Measurements from ENCODE around the gene CCDC6.
"Not testable (repeated sequence)": the region's sequence is repeated elsewhere in the genome, so short reads cannot be mapped to it uniquely, and the experiment has no call there.

Gene CCDC6

DNA sequence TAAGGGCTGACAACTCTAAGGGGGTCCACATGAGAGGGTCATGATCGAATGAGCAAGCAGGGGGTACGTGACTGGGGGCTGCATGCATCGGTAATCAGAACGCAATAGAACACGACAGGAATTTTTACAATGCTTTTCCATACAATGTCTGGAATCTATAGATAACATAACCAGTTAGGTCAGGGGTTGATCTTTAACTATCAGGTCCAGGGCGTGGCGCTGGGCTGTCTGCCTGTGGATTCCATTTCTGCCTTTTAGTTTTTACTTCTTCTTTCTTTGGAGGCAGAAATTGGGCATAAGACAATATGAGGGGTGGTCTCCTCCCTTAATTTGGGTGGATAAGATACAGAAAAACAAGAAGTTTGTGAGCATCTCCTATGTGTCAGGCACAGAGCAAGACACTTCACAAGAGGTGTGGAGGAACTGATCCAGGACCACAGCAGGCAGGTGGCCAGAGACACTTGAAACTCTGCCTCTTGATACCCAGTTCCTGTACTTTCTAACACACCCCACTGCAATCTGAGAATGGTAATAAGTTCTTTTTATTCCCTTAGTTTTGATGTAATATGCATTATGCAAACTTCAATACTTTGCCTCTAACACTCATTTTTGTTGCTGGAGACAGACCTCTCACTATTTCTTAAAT, 135.1 kb downstream of the CCDC6 start:
- no peak overlapping the region for H3K4me3 ChIP-seq (ENCODE audit: low read depth, low read length)

DNA sequence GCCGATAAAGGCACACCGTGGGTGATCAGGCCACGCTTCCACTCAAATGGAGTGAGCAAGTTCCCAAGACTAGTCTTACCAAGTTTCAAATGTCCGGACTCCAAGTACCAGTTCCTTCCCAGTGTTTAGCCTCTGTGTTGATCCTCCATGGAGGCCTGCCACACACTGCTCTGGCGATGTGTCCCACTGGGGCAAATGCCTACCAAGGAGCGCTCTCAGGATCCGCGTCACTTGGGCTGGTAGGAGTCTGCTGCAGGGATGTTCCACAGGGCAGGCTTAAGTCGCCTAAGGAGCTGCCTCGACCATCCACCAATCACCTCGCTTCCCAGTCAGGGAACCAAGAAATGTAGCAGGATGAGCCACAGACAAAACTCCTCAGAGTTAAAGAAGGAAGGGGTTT, 135.7 kb downstream of the CCDC6 start:
- no peak overlapping the region for H3K4me3 ChIP-seq (ENCODE audit: low read depth, low read length)

DNA sequence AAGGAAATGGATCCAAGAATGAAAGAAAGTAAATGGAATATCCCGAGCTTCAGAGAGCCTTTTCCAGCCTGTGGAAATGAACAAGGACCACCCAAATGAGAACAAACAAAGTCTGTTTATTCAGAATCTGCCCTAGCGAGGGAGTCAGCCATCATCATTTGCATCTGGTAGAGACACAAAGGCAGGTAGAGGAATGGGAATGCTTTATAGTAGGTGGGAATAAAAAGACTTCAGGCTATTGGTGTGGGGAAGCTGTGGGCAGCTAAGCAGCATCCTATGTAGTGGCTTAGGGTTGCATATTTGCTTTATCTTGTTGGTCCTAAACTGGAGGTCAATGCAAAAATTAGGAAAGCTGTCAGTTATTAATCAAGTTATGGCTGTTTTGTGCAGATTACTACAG, 143.9 kb downstream of the CCDC6 start:
- H3K4me3 ChIP-seq (ENCODE audit: low read depth, low read length) = no peak overlapping the region

DNA sequence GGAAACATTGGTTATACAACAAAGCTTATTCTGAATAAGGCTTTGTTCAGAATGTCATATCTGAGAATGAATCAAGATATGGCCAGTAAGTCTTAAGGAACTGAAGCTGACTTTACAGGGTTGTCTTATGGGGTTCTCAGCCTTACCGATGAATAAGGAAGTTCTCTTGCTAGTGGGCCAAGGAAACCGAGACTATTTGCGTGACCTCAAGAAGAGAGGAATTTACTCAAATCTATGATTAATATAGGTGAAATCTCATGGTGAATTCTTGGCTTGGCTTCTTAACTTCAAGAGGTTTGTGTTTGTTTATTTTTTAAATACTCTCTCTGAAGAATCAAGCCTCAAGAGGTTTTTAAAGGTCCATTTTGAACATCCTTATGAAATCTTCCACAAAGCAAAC, 148.4 kb downstream of the CCDC6 start:
- no peak overlapping the region for H3K4me3 ChIP-seq (ENCODE audit: low read depth, low read length)

DNA sequence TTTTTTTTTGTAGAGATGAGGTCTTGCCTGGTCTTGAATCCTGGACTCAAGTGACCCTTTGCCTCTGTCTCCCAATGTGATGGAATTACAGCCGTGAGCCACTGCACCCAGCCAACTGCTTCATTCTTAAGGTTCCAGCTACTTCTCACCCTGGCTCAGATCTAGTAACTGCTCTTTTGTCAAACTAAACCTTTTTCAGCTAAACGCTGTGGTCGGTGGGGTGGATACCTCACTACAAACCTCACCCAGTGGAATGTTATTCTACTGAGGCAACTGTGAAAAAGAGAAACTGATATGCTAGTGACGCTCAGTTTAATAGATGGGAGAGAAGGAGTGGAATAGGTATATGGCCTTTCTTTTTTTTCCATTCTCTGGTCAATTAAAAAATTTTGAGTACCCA, 151.4 kb downstream of the CCDC6 start:
- H3K4me3 ChIP-seq (ENCODE audit: low read depth, low read length) = no peak overlapping the region

DNA sequence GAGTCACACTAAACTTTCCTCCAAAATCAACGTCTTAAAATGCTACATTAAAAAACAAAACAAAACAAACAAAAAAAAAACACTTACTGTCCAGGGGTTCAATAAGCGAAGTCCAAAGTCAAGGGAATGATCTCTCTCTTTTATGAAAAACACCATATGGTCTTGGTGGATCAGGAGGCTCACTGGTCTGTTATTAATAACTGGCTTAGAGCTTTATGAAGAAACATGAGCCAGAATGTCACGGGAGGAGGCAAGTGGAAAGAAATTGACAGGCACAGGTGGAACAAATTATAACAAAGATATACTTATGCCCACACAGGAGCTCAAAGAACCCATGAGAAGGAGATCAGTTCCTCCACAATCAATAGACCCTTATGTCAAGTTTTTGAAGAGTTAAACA, 153.1 kb downstream of the CCDC6 start, which contains the start of gene MRLN:
TSS of gene MRLN (minus strand) at position 189 of the 400 bp plus-strand sequence.
- no peak within 1 kb of the TSS for H3K4me3 ChIP-seq (ENCODE audit: low read depth, low read length)

DNA sequence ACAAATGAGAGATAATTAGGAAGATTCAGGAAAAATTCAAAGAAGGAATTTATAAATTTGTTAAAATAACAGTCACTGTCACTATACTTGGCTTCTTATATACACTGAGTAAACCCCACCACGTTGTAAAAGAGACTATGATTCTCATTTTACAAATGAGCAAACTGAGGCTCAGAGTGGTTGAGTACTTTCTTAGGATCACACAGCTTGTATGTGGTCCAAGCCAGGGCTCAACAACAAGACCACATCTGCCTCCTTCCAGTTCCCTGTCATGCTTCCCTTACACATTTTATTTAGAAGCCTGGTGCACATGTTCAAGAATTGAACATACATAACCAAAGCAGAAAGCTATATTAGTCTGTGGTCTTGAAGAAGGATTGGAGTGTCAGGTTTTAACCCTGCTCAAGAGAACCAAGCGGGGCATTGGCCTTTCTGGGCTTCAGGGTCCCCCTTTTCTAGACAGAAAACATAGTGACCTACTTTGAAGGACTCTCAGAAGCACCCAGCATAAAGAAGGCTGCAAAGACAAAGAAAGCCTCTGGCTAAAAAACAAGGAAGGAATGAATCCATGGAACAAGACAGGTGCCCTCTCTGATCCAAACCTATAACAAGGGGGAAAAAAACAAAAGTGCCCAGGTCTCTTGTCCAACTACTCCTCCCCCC, 153.9 kb downstream of the CCDC6 start:
- H3K4me3 ChIP-seq (ENCODE audit: low read depth, low read length) = no peak overlapping the region

DNA sequence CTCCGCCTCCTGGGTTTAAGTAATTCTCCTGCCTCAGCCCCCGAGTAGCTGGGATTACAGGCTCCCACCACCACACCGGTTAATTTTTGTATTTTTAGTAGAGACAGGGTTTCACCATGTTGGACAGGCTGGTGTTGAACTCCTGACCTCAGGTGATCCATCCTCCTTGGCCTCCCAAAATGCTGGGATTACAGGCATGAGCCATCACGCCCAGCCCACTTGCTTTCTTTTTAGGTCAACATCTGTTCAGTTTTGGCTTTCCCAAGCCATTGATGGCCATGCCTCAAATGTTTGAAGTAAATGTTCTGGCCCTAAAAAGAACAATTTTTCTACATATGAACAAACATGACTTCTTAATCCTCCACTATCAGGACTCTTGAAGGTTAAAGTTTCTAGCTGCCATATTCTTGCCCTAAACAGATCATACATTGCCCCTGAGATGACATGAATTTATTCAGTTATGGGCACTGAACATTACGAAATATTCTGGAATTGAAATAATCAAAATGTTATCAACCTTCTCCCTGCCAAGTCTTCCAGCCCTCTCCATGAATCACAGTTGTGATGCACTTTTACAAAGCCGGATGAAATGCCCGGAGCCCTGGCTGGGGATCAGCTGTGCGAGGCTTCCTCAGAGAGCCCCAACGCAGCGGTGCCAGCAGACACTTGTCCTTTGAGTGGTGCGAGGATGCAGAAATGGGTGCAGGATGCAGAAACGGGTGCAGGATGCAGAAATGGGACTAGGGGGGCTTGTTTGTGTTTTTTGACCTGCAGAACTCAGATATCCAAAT, 156.0 kb downstream of the CCDC6 start:
- no peak overlapping the region for H3K4me3 ChIP-seq (ENCODE audit: low read depth, low read length)

DNA sequence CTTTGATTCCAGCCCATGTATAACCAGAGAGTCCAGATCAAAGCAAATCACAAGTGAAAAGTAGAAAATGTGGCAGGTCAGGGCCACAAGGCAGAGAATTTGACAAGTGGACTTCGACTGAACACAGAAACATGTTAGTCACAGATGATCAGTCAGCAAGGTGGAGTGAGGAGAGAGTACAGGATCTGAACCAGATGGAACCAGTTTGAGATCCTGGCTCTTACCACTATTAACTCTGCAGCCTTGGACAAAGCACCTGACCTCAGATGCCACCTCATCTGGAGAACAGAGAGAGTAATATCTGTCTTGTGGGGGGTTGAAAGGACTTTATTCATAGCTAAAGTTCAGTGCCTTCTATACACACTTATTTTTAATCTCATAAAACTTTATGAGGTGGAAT, 157.5 kb downstream of the CCDC6 start:
- no peak overlapping the region for H3K4me3 ChIP-seq (ENCODE audit: low read depth, low read length)

DNA sequence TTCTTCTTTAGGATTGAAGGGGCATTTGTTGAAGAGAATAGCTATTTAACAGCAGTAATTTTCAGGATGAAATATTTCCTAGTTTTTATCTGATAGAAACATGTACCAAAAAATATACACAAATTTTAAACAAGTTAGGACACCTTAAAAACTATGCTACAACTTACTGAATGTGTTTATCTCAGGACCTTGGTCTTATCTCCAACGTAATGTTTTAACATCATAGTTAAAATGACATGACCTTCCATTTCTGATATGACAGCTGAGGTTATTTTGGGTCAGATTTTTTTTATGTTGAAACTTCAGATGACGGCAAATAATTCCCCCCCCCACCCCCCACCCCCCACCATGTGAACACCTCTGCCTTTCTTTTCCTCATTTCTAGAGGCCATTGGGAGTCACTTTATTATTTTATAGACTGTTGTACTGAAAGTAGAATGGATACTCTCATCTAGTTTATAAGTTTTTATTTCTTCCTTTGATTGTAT, 161.1 kb downstream of the CCDC6 start:
- H3K4me3 ChIP-seq (ENCODE audit: low read depth, low read length) = no peak overlapping the region

DNA sequence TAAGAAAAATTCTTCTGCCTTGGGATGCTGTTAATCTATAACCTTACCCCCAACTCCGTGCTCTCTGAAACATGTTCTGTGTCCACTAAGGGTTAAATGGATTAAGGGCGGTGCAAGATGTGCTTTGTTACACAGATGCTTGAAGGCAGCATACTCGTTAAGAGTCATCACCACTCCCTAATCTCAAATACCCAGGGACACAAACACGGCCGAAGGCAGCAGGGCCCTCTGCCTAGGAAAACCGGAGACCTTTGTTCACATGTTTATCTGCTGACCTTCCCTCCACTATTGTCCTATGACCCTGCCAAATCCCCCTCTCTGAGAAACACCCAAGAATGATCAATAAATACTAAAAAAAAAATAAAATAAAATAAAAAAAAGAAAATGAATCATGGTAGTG, 161.6 kb downstream of the CCDC6 start:
- H3K4me3 ChIP-seq (ENCODE audit: low read depth, low read length) = not testable (repeated sequence)

DNA sequence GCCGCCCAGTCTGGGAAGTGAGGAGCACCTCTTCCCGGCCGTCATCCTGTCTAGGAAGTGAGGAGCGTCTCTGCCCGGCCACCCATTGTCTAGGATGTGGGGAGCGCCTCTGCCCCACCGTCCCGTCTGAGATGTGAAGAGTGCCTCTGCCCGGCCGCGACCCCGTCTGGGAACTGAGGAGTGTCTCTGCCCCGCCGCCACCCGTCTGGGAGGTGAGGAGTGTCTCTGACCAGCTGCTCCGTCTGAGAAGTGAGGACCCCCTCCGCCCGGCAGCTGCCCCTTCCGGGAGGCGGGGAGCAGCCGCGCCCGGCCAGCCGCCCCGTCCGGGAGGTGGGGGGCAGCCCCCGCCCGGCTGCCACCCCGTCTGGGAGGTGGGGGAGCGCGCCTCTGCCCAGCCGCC, 162.2 kb downstream of the CCDC6 start:
- not testable (repeated sequence) for H3K4me3 ChIP-seq (ENCODE audit: low read depth, low read length)

DNA sequence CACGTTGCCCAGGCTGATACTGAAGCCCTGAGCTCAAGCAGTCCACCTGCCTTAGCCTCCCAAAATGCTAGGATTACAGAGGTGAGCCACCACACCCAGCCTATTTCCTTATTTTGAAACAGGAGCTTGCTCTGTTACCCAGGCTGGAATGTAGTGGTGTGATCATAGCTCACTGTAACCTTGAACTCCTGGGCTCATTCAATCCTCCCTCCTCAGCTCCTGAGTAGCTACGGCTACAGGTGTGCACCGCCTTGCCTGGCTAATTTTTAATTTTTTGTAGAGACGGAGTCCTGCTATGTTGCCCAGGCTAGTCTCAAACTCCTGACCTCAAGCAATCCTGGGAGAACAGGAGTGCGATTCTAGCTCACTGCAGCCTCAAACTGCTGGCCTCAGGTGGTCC, 164.8 kb downstream of the CCDC6 start:
- no peak overlapping the region for H3K4me3 ChIP-seq (ENCODE audit: low read depth, low read length)

DNA sequence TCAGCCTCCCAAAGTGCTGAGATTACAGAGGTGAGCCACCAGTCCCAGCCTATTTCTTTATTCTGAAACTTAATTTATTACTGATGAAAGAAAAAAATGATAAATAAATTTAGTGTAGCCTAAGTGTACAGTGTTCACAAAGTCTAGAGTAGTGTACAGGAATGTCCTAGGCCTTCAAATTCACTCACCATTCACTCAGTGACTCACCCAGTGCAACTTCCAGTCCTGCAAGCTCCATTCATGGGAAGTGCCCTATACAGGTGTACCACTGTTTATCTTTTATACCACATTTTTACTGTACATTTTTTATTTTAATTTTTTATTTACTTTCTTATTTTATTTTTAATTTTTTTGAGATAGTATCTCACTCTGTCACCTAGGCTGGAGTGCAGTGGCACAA, 165.3 kb downstream of the CCDC6 start:
- H3K4me3 ChIP-seq (ENCODE audit: low read depth, low read length) = no peak overlapping the region
